ENCODE measurements around the gene DNAJC4.

DNA sequence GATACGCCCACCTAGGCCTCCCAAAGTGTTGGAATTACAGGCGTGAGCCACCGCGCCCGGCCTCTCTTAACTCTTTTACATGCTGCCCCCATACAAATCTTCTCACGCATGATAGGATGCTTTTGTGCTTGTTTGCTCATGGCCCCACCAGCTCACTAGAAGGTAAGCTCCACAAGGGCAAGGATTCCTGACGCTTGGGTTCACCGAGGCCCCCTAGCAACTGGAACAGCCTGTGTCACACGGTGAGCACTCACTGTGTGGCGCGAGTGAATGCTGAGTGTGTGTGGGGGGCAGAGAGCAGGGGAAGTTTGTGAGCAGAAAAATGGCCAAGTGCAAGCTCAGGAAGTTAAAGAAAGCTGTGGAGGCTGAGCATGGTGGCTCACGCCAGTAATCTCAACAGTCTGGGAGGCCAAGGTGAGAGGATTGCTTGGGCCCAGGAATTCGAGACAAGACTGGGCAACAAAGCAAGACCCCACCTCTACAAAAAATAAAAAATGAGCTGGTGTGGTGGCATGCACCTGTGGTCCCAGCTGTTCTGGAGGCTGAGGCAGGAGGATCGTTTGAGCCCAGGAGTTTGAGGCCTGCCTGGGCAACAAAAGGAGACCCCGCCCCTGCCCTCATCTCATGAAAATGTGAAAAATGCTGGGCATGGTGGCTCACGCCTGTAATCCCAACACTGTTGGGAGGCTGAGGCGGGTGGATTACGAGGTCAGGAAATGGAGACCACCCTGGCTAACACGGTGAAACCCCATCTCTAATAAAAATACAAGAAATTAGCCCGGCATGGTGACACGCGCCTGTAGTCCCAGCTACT lies 51.8 kb downstream of the DNAJC4 start:
- no peak for TF ChIP-seq RCOR1 (IDR thresholded peaks at IDR 0.05; ENCODE audit: low read depth, low read length)
- TF ChIP-seq, protein P1, sequence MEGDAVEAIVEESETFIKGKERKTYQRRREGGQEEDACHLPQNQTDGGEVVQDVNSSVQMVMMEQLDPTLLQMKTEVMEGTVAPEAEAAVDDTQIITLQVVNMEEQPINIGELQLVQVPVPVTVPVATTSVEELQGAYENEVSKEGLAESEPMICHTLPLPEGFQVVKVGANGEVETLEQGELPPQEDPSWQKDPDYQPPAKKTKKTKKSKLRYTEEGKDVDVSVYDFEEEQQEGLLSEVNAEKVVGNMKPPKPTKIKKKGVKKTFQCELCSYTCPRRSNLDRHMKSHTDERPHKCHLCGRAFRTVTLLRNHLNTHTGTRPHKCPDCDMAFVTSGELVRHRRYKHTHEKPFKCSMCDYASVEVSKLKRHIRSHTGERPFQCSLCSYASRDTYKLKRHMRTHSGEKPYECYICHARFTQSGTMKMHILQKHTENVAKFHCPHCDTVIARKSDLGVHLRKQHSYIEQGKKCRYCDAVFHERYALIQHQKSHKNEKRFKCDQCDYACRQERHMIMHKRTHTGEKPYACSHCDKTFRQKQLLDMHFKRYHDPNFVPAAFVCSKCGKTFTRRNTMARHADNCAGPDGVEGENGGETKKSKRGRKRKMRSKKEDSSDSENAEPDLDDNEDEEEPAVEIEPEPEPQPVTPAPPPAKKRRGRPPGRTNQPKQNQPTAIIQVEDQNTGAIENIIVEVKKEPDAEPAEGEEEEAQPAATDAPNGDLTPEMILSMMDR (IDR thresholded peaks at IDR 0.05) = no peak
- no peak for TF ChIP-seq POLR2A (IDR thresholded peaks at IDR 0.05; ENCODE audit: low read length)
- TF ChIP-seq MYC (IDR thresholded peaks at IDR 0.05; ENCODE audit: borderline replicate concordance, low read length) = no peak
- TF ChIP-seq TP53 (CRISPR knock-in tag; IDR thresholded peaks at IDR 0.05) = no peak
- no peak for TF ChIP-seq HOXB13 (CRISPR knock-in tag; IDR thresholded peaks at IDR 0.05; ENCODE audit: low read depth)
- TF ChIP-seq GATA3 (IDR thresholded peaks at IDR 0.05; ENCODE audit: borderline replicate concordance) = no peak
- no peak for TF ChIP-seq JUNB (IDR thresholded peaks at IDR 0.05)
- TF ChIP-seq SMC3 (IDR thresholded peaks at IDR 0.05) = no peak
- TF ChIP-seq MAX (IDR thresholded peaks at IDR 0.05) = no peak
- no peak for TF ChIP-seq MAFK (IDR thresholded peaks at IDR 0.05; ENCODE audit: partially characterized antibody)
- no peak for TF ChIP-seq FOSL2 (IDR thresholded peaks at IDR 0.05)
- no peak for TF ChIP-seq FOSL2 (CRISPR knock-in tag; IDR thresholded peaks at IDR 0.05)

Measured in A549 (cell line).